Measurements from ENCODE around the gene VIL1.

Gene VIL1

DNA sequence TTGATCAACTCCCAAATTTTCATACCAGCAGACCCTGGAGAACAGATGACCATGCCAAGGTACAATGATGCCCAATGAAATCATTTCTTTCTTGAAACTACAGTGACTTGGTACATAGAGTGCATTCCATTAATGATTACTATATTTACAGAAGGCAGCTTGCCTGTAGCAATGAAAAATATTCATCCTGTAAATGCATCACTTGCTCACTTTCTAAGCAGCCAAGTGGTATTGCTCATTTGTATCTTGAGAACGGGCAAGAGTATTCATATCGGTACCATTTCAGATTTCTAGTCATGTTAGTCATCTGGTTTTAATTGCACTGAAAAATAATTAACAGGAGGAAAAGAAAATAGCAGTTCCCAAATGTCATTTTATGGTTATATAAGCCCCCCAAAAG is 59.6 kb downstream of the VIL1 start:
- TF ChIP-seq GABPA (IDR thresholded peaks at IDR 0.05; ENCODE audit: low read depth), result no peak
- no peak for TF ChIP-seq REST (IDR thresholded peaks at IDR 0.05; ENCODE audit: insufficient replicate concordance, low read depth)
- no peak for TF ChIP-seq POLR2AphosphoS5 (IDR thresholded peaks at IDR 0.05; ENCODE audit: low read depth)
- TF ChIP-seq, protein P1, sequence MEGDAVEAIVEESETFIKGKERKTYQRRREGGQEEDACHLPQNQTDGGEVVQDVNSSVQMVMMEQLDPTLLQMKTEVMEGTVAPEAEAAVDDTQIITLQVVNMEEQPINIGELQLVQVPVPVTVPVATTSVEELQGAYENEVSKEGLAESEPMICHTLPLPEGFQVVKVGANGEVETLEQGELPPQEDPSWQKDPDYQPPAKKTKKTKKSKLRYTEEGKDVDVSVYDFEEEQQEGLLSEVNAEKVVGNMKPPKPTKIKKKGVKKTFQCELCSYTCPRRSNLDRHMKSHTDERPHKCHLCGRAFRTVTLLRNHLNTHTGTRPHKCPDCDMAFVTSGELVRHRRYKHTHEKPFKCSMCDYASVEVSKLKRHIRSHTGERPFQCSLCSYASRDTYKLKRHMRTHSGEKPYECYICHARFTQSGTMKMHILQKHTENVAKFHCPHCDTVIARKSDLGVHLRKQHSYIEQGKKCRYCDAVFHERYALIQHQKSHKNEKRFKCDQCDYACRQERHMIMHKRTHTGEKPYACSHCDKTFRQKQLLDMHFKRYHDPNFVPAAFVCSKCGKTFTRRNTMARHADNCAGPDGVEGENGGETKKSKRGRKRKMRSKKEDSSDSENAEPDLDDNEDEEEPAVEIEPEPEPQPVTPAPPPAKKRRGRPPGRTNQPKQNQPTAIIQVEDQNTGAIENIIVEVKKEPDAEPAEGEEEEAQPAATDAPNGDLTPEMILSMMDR (IDR thresholded peaks at IDR 0.05; ENCODE audit: insufficient read depth, low read length), result no peak
- TF ChIP-seq SPI1 (IDR thresholded peaks at IDR 0.05; ENCODE audit: borderline replicate concordance, low read depth), result no peak
- no peaks in the 10 kb centered on the region for H3K27me3 ChIP-seq (ENCODE audit: insufficient read depth, poor library complexity, severe bottlenecking)
- H3K27ac ChIP-seq (replicated peaks), result no peak overlapping the region
- no peak overlapping the region for H3K4me3 ChIP-seq (replicated peaks; ENCODE audit: insufficient read depth, low read length)
- no peak for DNase-seq (ENCODE audit: low read depth in 1 of 2, low spot score in 1 of 2)

- DNase-seq (ENCODE audit: low read depth in 1 of 2, low spot score in 1 of 2), result no peak
- H3K4me3 ChIP-seq (replicated peaks; ENCODE audit: insufficient read depth, low read length), result no peak overlapping the region
- no peaks in the 10 kb centered on the region for H3K27me3 ChIP-seq (ENCODE audit: insufficient read depth, poor library complexity, severe bottlenecking)
- TF ChIP-seq SPI1 (IDR thresholded peaks at IDR 0.05; ENCODE audit: borderline replicate concordance, low read depth) (no peak), REST (IDR thresholded peaks at IDR 0.05; ENCODE audit: insufficient replicate concordance, low read depth) (no peak), GABPA (IDR thresholded peaks at IDR 0.05; ENCODE audit: low read depth) (no peak), POLR2AphosphoS5 (IDR thresholded peaks at IDR 0.05; ENCODE audit: low read depth) (no peak)
- TF ChIP-seq, protein P1 (IDR thresholded peaks at IDR 0.05; ENCODE audit: insufficient read depth, low read length), result no peak
- H3K27ac ChIP-seq (replicated peaks), result no peak overlapping the region
Measured at GRCh38 chr2:218479595-218479994, 60.7 kb downstream of the VIL1 start.

GRCh38 chr2:218482651-218483050 is 63.7 kb downstream of the VIL1 start:
- no peak for DNase-seq (ENCODE audit: low read depth in 1 of 2, low spot score in 1 of 2)
- no peak for TF ChIP-seq SPI1 (IDR thresholded peaks at IDR 0.05; ENCODE audit: borderline replicate concordance, low read depth)
- no peak for TF ChIP-seq GABPA (IDR thresholded peaks at IDR 0.05; ENCODE audit: low read depth)
- TF ChIP-seq, protein P1 (IDR thresholded peaks at IDR 0.05; ENCODE audit: insufficient read depth, low read length), result no peak
- no peak for TF ChIP-seq POLR2AphosphoS5 (IDR thresholded peaks at IDR 0.05; ENCODE audit: low read depth)
- no peak for TF ChIP-seq REST (IDR thresholded peaks at IDR 0.05; ENCODE audit: insufficient replicate concordance, low read depth)
- H3K27ac ChIP-seq (replicated peaks), result no peak overlapping the region
- H3K27me3 ChIP-seq (ENCODE audit: insufficient read depth, poor library complexity, severe bottlenecking), result no peaks in the 10 kb centered on the region
- H3K4me3 ChIP-seq (replicated peaks; ENCODE audit: insufficient read depth, low read length), result no peak overlapping the region

Data from HL-60 (cell line).